GM10248 (cell line): ENCODE data around the gene ERGIC1.
"Not testable (repeated sequence)": the region's sequence is repeated elsewhere in the genome, so short reads cannot be mapped to it uniquely, and the experiment has no call there.

Source experiments
- CTCF ChIA-PET: fragments of 300-600 bp; sonication (Branson Sonifier 250); formaldehyde crosslinking; extraction: SDS; loops from one replicate; lab custom pipeline; 2021; ENCODE audit warnings: antibody characterized with exemption; lab: Yijun Ruan, JAX
- POLR2A ChIA-PET: fragments of 350-650 bp; sonication (Branson Sonifier 250); formaldehyde crosslinking; extraction: SDS; loops from one replicate; lab custom pipeline; 2020; ENCODE audit warnings: antibody characterized with exemption; lab: Yijun Ruan, JAX
- DNase-seq: peaks from one replicate; pipeline ENCODE4 v3.0.0; 2012; ENCODE audit errors: extremely low spot score
- TF ChIP-seq, protein P1 (sequence below): IDR thresholded peaks from 2 replicates; pipeline ENCODE4 v1.5.1; 2012; ENCODE audit warnings: mild to moderate bottlenecking, low read depth; ENCODE audit errors: extremely low read depth, missing control alignments, control extremely low read depth

Gene ERGIC1

DNA sequence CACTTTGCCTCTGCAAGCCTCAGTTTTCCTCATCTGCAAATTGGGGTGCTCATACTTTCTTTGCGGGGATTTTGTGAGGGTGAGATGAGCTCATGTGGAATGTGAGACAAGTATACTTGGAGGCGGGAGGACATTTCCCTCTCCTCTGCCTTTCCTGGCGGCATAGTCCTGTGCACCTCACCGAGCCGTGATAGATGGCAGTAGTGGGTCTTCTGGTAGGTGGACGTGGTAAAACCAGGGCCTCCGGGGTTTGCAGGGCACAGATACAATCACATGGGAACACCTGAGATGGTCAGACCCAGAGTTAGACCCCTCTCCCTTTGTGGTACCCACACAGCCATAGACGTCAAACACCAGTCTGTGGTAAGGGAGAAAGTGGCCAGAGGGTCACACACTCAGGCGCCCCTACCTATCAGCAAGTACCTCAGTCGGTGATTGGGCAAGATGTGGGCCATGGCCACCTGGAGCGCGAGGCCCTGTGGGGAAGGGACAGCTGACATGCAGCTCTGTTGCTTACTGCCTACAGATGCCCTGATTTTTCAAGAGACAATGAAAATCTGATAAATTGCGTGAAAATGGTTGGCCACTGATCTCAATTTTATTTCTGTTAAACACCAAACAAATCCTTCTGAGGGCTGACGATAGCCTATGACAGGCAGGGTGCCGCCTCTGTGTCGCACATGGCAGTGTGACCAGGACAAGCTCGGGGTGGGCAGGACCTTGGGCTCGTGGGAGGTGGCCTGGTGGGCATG, 9.9 kb downstream of the ERGIC1 start:
- TF ChIP-seq, protein P1, sequence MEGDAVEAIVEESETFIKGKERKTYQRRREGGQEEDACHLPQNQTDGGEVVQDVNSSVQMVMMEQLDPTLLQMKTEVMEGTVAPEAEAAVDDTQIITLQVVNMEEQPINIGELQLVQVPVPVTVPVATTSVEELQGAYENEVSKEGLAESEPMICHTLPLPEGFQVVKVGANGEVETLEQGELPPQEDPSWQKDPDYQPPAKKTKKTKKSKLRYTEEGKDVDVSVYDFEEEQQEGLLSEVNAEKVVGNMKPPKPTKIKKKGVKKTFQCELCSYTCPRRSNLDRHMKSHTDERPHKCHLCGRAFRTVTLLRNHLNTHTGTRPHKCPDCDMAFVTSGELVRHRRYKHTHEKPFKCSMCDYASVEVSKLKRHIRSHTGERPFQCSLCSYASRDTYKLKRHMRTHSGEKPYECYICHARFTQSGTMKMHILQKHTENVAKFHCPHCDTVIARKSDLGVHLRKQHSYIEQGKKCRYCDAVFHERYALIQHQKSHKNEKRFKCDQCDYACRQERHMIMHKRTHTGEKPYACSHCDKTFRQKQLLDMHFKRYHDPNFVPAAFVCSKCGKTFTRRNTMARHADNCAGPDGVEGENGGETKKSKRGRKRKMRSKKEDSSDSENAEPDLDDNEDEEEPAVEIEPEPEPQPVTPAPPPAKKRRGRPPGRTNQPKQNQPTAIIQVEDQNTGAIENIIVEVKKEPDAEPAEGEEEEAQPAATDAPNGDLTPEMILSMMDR, result no peak
- DNase-seq, result no peak
- ChIA-PET CTCF (interaction anchor here (1.1 kb wide), 1 partner anchor 89 kb away, joined by 6 read pairs; no protein-coding TSS in a partner anchor), POLR2A (interaction anchor here (1.2 kb wide), 1 partner anchor 79 kb away, joined by 3 read pairs; no protein-coding TSS in a partner anchor)

DNA sequence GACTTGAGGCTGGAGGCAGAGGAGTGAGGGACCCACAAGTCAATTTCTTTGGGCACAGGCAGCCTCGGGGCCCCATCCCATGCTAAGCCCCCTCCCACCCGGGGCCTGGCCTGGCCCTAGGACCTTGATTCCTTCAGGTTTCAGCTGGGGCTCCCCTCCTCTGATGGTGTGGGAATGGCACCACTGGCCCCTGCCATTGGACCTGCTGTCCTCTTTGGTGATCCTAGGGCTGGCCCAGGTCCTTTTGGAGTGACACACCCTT, 10.5 kb downstream of the ERGIC1 start:
- DNase-seq, result no peak
- TF ChIP-seq, protein P1, result no peak
- POLR2A ChIA-PET, result interaction anchor here (1.2 kb wide), 1 partner anchor 80 kb away, joined by 3 read pairs; no protein-coding TSS in a partner anchor
- CTCF ChIA-PET, result interaction anchor here (1.1 kb wide), 1 partner anchor 88 kb away, joined by 6 read pairs; no protein-coding TSS in a partner anchor

DNA sequence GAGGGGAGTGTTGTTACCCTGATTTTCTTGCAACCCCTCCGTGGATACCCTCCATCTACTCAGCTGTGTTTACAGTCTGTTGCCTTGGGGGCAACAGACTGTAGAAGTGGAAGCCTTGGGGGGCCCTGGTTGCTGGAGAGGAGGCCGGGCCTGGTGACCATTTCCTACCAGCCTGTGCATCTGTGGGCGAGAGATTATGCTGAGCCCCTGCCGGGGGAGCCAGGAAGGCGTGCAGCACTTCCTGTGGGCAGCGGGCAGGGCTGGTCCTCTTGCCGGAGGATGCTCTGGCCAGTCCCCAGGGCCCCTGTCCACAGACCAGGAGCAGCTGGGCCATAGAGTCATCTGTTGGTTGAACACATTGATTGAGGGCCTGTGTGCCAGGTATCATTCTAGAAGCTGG, 11.1 kb downstream of the ERGIC1 start:
- POLR2A ChIA-PET, result no interaction called here
- CTCF ChIA-PET, result interaction anchor here (1.1 kb wide), 1 partner anchor 88 kb away, joined by 6 read pairs; no protein-coding TSS in a partner anchor
- TF ChIP-seq, protein P1, result no peak
- no peak for DNase-seq

DNA sequence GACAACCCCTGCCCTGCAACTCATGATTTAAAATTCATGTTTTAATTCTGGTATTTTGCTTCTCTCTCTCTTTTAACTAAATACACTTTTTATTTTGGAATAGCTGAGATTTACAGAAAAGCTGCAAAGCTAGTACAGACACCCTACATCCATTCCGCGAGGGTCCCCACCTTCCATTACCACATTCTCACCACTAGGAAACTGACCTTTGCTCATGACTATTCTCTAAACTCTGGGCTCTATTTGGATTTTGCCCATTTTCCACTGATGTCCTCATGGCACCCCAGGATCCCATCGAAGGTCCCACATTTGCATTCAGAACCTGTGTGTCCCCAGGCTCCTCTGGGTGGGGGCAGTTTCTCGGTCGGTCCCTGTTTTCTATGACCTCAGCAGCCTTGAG, 11.5 kb downstream of the ERGIC1 start:
- TF ChIP-seq, protein P1, result no peak
- DNase-seq, result no peak
- POLR2A ChIA-PET, result no interaction called here
- CTCF ChIA-PET, result interaction anchor here (4.0 kb wide), 1 partner anchor 15 kb away, joined by 17 read pairs; no protein-coding TSS in a partner anchor

DNA sequence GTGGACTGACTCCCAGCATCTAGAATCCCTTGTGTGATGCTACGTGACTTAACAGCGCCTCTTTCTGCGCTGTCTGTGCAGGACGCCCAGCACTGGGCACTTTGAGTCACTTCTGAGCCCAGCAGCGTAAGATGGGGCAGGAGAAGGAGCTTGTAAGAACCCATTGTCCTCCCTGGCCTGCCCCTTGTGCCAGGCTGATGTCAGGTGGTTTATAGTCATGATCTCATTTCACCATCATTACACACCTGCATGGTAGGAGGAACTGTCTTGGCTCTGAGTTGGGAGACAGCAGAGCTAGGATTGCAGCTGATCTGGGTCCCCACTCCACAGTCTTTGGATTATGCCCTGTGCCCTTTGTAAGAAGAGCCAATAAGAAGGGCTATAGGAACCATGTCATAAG, 12.2 kb downstream of the ERGIC1 start:
- ChIA-PET POLR2A (no interaction called here), CTCF (interaction anchor here (1.0 to 4.0 kb wide), 4 partner anchors 9 to 20 kb away, joined by 3 to 17 read pairs (median 3); no protein-coding TSS in a partner anchor)
- TF ChIP-seq, protein P1, result no peak
- no peak for DNase-seq

DNA sequence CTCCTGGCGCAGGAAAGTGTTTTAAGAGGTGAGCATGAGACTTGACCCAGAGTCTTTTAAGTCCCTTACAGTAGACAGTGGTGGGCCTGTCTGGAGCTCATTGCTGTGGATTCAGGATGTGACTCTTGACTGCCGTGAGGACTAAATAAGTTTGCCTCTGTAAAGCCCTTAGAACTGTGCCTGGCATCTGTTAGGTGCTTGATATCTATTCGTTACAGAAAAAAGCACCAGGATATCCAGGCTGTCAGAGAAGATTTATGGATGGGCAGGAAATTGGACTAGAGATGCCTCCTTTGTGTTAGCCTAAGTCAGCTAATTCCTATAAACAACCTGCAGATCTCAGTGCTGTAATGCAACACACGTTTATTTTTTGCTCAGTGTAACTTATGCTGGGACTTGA, 12.6 kb downstream of the ERGIC1 start:
- TF ChIP-seq, protein P1, result no peak
- no peak for DNase-seq
- ChIA-PET POLR2A (no interaction called here), CTCF (interaction anchor here (1.0 to 4.0 kb wide), 4 partner anchors 10 to 20 kb away, joined by 3 to 17 read pairs (median 3); no protein-coding TSS in a partner anchor)

DNA sequence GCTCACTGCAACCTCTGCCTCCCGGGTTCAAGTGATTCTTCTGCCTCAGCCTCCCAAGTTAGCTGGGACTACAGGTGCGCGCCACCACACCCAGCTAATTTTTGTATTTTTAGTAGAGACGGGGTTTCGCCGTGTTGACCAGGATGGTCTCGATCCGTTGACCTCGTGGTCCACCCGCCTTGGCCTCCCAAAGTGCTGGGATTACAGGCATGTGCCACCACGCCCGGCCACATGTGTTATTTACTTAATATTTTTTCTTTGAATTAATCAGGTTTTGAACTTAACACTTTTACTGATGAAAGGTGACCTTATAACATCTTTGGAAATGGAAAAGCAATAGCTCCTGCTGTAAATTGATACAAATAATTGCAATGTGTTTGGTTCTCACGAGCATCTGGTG, 13.5 kb downstream of the ERGIC1 start:
- ChIA-PET POLR2A (interaction anchor here (1.1 kb wide), 1 partner anchor 11 kb away, joined by 3 read pairs; no protein-coding TSS in a partner anchor), CTCF (interaction anchor here (0.7 to 4.0 kb wide), 4 partner anchors 8 to 13 kb away, joined by 3 to 17 read pairs (median 8); no protein-coding TSS in a partner anchor)
- DNase-seq, result not testable (repeated sequence)
